ENCODE measurements around the gene MRAP2.

The MRAP2 gene, protein sequence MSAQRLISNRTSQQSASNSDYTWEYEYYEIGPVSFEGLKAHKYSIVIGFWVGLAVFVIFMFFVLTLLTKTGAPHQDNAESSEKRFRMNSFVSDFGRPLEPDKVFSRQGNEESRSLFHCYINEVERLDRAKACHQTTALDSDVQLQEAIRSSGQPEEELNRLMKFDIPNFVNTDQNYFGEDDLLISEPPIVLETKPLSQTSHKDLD

GRCh38 chr6:84033523-84034451 is at the start of gene MRAP2:
Gene MRAP2 (plus strand): TSS chr6:84033772. CDS start chr6:84055319, 21,547 bp downstream.
- in situ Hi-C loops (cut with HindIII; ENCODE audit: low sequenced_read_pairs) = no loop called here

DNA sequence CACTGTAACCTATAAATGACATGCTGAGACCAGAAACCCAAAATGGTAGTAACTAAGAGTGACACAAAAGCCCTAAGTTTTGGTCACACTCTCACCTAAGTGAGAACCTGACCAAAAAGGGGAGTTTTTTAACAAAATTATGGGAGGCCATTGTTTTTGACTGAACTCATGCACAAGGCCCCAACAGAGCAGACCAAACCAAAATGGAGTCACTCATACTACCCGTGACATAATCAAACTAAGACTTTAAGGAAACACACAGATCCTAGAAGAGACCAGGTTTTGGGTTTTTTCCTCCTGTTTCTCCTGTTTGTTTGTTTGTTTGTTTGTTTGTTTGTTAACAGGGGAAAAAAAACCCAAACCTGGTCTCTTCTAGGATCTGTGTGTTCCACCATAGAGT is 49.2 kb upstream of the MRAP2 start:
- in situ Hi-C loops (cut with HindIII; ENCODE audit: low sequenced_read_pairs) = no loop called here

GRCh38 chr6:83985308-83985713 is 48.3 kb upstream of the MRAP2 start:
- in situ Hi-C loops (cut with HindIII; ENCODE audit: low sequenced_read_pairs) = no loop called here

GRCh38 chr6:83985715-83986114 is 47.9 kb upstream of the MRAP2 start:
- in situ Hi-C loops (cut with HindIII; ENCODE audit: low sequenced_read_pairs) = no loop called here

DNA sequence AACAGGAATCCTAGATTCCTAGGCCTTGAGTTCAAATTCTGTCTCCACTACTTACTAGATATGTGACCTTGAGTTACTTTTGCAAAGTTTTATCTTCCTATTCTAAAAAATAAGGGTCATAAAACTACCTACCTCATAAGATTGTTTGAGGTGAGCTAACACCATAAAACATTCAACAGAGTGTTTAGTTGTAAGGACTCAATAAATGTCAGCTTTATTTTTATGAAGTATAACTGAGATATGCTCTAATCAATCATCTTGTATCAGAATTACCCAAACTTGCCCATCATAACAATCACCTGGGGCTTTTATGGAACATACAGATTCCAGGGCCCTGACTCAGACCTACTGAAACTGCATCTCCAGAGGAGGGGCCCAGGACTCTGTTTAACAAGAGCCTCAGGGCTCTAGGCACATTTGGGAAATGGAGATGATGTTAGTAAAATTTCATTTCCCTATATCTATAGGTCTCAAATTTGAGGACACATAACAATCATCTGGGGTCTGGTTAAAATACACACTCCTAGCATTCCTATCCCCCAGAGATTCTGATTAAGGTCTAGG is 35.5 kb upstream of the MRAP2 start:
- in situ Hi-C loops (cut with HindIII; ENCODE audit: low sequenced_read_pairs) = no loop called here

DNA sequence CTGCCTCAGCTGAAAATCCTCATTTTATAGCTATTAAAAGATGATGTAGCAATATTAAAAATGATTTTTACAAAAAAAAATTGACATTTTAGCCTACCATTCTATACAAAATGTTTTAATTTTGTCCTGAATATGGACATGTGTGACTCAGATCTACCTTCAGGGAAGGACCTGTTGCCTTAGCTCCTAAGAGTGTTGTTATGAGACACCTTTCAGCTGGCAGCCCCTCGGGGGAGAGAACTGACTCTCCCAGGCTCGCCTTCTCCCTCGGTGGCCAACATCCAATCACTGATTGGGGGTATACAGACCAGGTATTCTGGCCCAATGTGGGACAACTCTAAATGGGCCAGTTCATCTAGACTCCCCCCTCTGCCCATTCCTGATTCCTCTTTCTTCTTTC is 32.5 kb upstream of the MRAP2 start:
- in situ Hi-C loops (cut with HindIII; ENCODE audit: low sequenced_read_pairs) = no loop called here

DNA sequence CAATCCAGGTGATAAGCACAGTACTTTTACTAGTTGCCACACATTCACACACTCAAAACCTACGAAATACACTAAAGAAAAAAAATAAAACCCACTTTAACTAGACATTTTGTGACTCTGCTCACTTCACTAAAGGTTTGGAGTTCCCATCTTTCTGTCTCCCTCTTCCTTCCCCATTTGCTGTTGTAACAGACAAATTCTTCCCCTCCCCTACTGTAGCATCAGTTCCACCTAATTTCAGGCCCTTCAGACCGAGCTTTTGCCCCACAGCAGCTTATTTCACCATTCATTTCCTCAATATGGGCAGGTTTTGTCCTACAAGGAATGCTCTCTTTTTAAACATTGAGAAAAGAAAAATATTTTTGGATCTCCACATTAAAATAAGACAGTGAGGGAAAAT is 31.3 kb upstream of the MRAP2 start:
- in situ Hi-C loops (cut with HindIII; ENCODE audit: low sequenced_read_pairs) = no loop called here

GRCh38 chr6:84003131-84003530 is 30.4 kb upstream of the MRAP2 start:
- in situ Hi-C loops (cut with HindIII; ENCODE audit: low sequenced_read_pairs) = no loop called here

GRCh38 chr6:84003654-84004053 is 29.9 kb upstream of the MRAP2 start:
- in situ Hi-C loops (cut with HindIII; ENCODE audit: low sequenced_read_pairs) = no loop called here

DNA sequence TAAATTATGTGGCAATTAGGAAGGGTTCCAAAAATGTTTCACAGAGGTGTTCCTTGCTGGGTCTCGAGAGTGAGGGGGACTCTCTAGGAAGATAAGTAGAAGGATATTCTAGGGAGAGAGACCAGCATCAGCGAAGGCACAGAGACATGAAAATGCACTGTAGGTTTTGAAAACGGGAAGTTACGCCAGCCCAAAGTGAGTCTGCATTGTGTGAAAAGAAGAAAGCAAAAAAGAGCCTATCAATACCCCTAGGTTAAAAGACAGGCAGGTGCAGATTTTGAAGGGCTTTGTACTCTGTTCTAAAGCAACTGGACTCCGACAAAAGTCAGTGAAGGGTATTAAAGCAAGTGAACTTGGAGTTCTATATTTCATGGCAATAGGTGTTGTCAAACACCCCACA is 25.7 kb upstream of the MRAP2 start:
- in situ Hi-C loops (cut with HindIII; ENCODE audit: low sequenced_read_pairs) = no loop called here

GRCh38 chr6:84013354-84013753 is 20.2 kb upstream of the MRAP2 start:
- in situ Hi-C loops (cut with HindIII; ENCODE audit: low sequenced_read_pairs) = no loop called here

DNA sequence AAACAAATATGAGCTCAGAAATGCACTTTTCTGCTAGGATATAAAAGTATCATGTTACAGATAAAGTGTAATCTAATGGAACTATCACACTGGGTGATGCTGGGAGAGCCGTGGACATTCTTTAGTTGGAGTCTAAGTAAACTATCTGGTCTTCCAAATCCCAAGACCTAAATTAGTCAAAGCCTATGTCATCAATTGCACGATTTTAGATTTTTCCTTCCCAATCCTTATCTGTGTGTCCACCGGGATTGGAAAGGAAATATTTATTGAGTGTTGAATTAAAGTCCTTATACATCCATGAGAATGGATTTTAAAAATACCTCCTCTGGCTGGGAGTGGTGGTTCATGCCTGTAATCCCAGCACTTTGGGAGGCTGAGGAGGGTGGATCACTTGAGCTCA is 19.6 kb upstream of the MRAP2 start:
- in situ Hi-C loops (cut with HindIII; ENCODE audit: low sequenced_read_pairs) = no loop called here

GRCh38 chr6:84016029-84016428 is 17.5 kb upstream of the MRAP2 start:
- in situ Hi-C loops (cut with HindIII; ENCODE audit: low sequenced_read_pairs) = no loop called here

- in situ Hi-C loops (cut with HindIII; ENCODE audit: low sequenced_read_pairs) = no loop called here
Measured at GRCh38 chr6:84017709-84018452, 15.7 kb upstream of the MRAP2 start.

GRCh38 chr6:84018453-84019061 is 15.0 kb upstream of the MRAP2 start:
- in situ Hi-C loops (cut with HindIII; ENCODE audit: low sequenced_read_pairs) = no loop called here

DNA sequence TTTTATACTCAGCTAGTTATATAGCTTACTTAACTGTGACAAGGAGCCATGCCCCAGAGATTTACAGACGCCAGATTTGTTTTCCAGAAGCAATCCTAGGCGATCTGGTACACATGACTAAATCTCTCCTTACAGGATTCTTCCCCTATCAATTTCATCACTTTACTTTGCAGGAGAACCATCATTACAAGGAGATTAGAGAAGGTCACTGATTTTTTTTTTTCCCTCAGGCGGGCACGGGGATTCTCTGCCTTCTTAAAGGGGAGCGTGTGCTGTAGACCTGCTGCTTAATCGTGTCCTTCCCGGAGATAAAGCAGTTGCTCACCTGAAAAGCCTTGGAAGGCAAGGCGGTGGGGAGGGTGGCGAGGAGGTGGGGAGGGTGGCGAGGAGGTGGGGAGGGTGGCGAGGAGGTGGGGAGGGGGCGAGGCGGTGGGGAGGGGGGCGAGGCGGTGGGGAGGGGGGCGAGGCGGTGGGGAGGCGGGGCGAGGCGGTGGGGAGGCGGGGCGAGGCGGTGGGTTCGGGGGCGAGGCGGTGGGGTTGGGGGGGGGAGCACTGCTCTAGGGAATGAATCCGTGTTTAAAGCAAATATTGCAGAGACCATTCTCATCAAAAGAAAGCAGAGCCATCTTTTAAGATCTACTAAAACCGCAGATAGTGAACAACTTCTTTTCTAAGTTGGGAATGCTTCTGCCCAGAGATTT is 14.3 kb upstream of the MRAP2 start:
- in situ Hi-C loops (cut with HindIII; ENCODE audit: low sequenced_read_pairs) = no loop called here

DNA sequence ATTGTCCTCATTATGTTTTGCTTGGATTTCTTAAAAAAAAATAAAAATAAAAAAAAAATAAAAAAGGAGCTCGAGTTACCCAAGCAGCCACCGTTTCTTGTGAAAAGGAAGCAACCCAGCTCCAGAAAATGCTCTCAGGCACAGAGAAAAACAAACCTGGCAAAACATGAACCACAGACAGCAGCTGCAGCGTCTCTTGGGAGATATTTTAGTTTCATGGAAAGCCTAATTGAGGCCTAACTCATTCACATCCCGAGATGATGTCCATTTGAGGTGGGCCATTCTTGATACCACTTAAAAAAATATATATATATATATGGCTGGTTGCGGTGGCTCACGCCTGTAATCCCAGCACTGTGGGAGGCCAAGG is 13.7 kb upstream of the MRAP2 start:
- in situ Hi-C loops (cut with HindIII; ENCODE audit: low sequenced_read_pairs) = no loop called here

DNA sequence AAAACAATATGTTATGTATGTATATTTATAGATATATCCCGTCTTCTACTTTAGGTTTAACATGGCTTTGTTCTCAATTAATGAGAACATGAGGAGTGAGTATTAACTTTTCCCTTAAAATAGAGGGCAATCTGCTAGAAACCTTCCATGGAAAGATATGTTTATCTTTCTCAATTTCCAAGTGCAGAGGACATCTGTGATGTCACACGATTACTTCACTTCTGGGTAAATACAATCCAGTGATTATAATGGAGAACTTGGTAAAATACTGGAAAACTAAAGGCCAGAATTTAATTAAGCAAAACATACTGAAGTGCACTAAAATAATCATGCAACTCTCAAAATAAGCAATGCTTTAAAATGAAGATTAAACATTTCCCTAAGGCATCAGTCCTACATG is 11.9 kb upstream of the MRAP2 start:
- in situ Hi-C loops (cut with HindIII; ENCODE audit: low sequenced_read_pairs) = no loop called here

- in situ Hi-C loops (cut with HindIII; ENCODE audit: low sequenced_read_pairs) = no loop called here
Measured at GRCh38 chr6:84026721-84027164, 6.8 kb upstream of the MRAP2 start.
